IMR-90 (cell line): ENCODE data around the gene GPLD1. TPM values are rescaled to one million over a fixed set of nuclear protein-coding genes. Genes with fewer than 3 reads are reported as not detected.

Experiments
- ATAC-seq: fragments of 200-7000 bp; cut with Tn5 transposase; 2 replicates; pipeline ENCODE4 v1.9.1; 2020; ENCODE audit warnings: low read depth, mild to moderate bottlenecking, moderate library complexity
- BruUV-seq: library from RNA; stranded (reverse); fragments of 400-500 nt; replicated peaks from 2 replicates; lab custom pipeline; 2021; lab: Mats Ljungman, UMichigan
- CTCF ChIA-PET: fragments of 300-600 bp; formaldehyde crosslinking; extraction: SDS; loops from one replicate; lab custom pipeline; 2021; ENCODE audit warnings: antibody characterized with exemption; lab: Yijun Ruan, JAX
- POLR2A ChIA-PET: fragments of 300-600 bp; sonication (Branson Sonifier 250); formaldehyde crosslinking; loops from one replicate; lab custom pipeline; 2022; ENCODE audit warnings: antibody characterized with exemption; ENCODE audit not compliant: unreplicated experiment; lab: Charles Lee
- DNase-seq: peaks from one replicate; pipeline ENCODE4 v3.0.0; 2013
- H2AFZ ChIP-seq: replicated peaks from 2 replicates; pipeline ENCODE3; 2013; ENCODE audit warnings: low read length, mild to moderate bottlenecking; ENCODE audit not compliant: poor library complexity
- H2AK5ac ChIP-seq: 2 replicates; pipeline ENCODE4 v1.6.1; 2013; ENCODE audit warnings: low read depth, low read length, inconsistent platforms
- H2AK9ac ChIP-seq: replicated peaks from 2 replicates; pipeline ENCODE3; 2013; ENCODE audit warnings: mild to moderate bottlenecking, low read depth, low read length, moderate library complexity; ENCODE audit not compliant: poor library complexity
- H2BK120ac ChIP-seq: 2 replicates; pipeline ENCODE4 v1.6.1; 2013; ENCODE audit warnings: low read depth, low read length, inconsistent platforms
- H2BK15ac ChIP-seq: 3 replicates; pipeline ENCODE4 v1.6.1; 2013; ENCODE audit warnings: low read depth, low read length, inconsistent platforms
- H2BK20ac ChIP-seq: 2 replicates; pipeline ENCODE4 v1.6.1; 2013; ENCODE audit warnings: low read depth, mild to moderate bottlenecking, inconsistent platforms, low read length, moderate library complexity
- H2BK5ac ChIP-seq: 2 replicates; pipeline ENCODE4 v1.6.1; 2013; ENCODE audit warnings: mild to moderate bottlenecking, low read depth, low read length, inconsistent platforms; ENCODE audit not compliant: poor library complexity, severe bottlenecking
- H3K14ac ChIP-seq: replicated peaks from 2 replicates; pipeline ENCODE4 v1.6.1; 2013; ENCODE audit warnings: low read depth, low read length, inconsistent platforms
- H3K18ac ChIP-seq: 2 replicates; pipeline ENCODE4 v1.6.1; 2013; ENCODE audit warnings: low read depth, low read length, control low read depth
- H3K23ac ChIP-seq: 2 replicates; pipeline ENCODE4 v1.6.1; 2013; ENCODE audit warnings: low read depth, low read length, inconsistent platforms
- H3K27ac ChIP-seq: 2 replicates; pipeline ENCODE4 v1.5.1; 2013; ENCODE audit warnings: mild to moderate bottlenecking, control low read depth, low read length; ENCODE audit not compliant: insufficient read depth
- H3K27me3 ChIP-seq: 2 replicates; pipeline ENCODE4 v1.6.1; 2013; ENCODE audit warnings: low read length; ENCODE audit not compliant: control insufficient read depth, insufficient read depth
- H3K36me3 ChIP-seq: 2 replicates; pipeline ENCODE4 v1.6.1; 2013; ENCODE audit warnings: low read length, mixed read lengths; ENCODE audit not compliant: control insufficient read depth, insufficient read depth
- H3K4ac ChIP-seq: 2 replicates; pipeline ENCODE4 v1.6.1; 2013; ENCODE audit warnings: low read depth, low read length, inconsistent platforms
- H3K4me1 ChIP-seq: 2 replicates; pipeline ENCODE4 v1.6.1; 2013; ENCODE audit warnings: low read length, mixed read lengths; ENCODE audit not compliant: control insufficient read depth, insufficient read depth
- H3K4me2 ChIP-seq: 2 replicates; pipeline ENCODE4 v1.6.1; 2013; ENCODE audit warnings: low read depth, mild to moderate bottlenecking, control low read depth, low read length, moderate library complexity
- H3K4me3 ChIP-seq: 2 replicates; pipeline ENCODE4 v1.5.1; 2013; ENCODE audit warnings: low read depth, mild to moderate bottlenecking, control low read depth, low read length, moderate library complexity; ENCODE audit not compliant: insufficient read depth
- H3K56ac ChIP-seq: 2 replicates; pipeline ENCODE4 v1.6.1; 2013; ENCODE audit warnings: low read length, inconsistent platforms; ENCODE audit not compliant: insufficient read depth; ENCODE audit errors: extremely low read depth
- H3K79me1 ChIP-seq, 2 experiments: 2 replicates each; pipeline ENCODE4 v1.6.1; 2013; ENCODE audit warnings: low read length in 2 of 2, inconsistent platforms in 1 of 2, low read depth in 1 of 2
- H3K9ac ChIP-seq: 2 replicates; pipeline ENCODE4 v1.6.1; 2013; ENCODE audit warnings: low read depth, low read length, control low read depth
- H3K9me1 ChIP-seq: 2 replicates; pipeline ENCODE4 v1.6.1; 2013; ENCODE audit warnings: low read length, inconsistent platforms; ENCODE audit not compliant: insufficient read depth
- H3K9me3 ChIP-seq: 2 replicates; pipeline ENCODE4 v1.6.1; 2013; ENCODE audit warnings: low read length; ENCODE audit not compliant: control insufficient read depth, insufficient read depth
- H4K20me1 ChIP-seq: 2 replicates; pipeline ENCODE4 v1.6.1; 2013; ENCODE audit warnings: low read length, inconsistent platforms; ENCODE audit not compliant: insufficient read depth
- H4K5ac ChIP-seq: 2 replicates; pipeline ENCODE4 v1.6.1; 2013; ENCODE audit warnings: mild to moderate bottlenecking, low read depth, low read length, control low read depth
- H4K8ac ChIP-seq, 2 experiments: 2 replicates each; pipeline ENCODE4 v1.6.1; 2013; ENCODE audit warnings: low read depth in 2 of 2, low read length in 2 of 2, control low read depth in 1 of 2, inconsistent platforms in 1 of 2
- H4K91ac ChIP-seq: 2 replicates; pipeline ENCODE4 v1.6.1; 2013; ENCODE audit warnings: low read depth, low read length, inconsistent platforms; ENCODE audit not compliant: insufficient read depth
- CEBPB ChIP-seq: IDR thresholded peaks from 2 replicates; pipeline ENCODE4 v1.6.1; 2012; ENCODE audit warnings: low read depth, low read length, improper control_type of control experiment
- ELK1 ChIP-seq: fragments of 150-350 bp; IDR thresholded peaks from 2 replicates; pipeline ENCODE4 v1.6.1; 2016; ENCODE audit warnings: low read depth, mild to moderate bottlenecking, low read length, moderate library complexity, borderline replicate concordance
- FOS ChIP-seq: fragments of 150-350 bp; IDR thresholded peaks from 2 replicates; pipeline ENCODE4 v1.6.1; 2016; ENCODE audit warnings: low read depth, low read length
- MAFK ChIP-seq: IDR thresholded peaks from 2 replicates; pipeline ENCODE4 v1.6.1; 2012; ENCODE audit warnings: low read depth, low read length, improper control_type of control experiment
- MAZ ChIP-seq: IDR thresholded peaks from 2 replicates; pipeline ENCODE4 v1.6.1; 2012; ENCODE audit warnings: low read depth, mild to moderate bottlenecking, low read length, improper control_type of control experiment, moderate library complexity, borderline replicate concordance
- POLR2A ChIP-seq: IDR thresholded peaks from 2 replicates; pipeline ENCODE4 v1.6.1; 2012; ENCODE audit warnings: mild to moderate bottlenecking, low read depth, low read length
- RCOR1 ChIP-seq: IDR thresholded peaks from 2 replicates; pipeline ENCODE4 v1.6.1; 2012; ENCODE audit warnings: mild to moderate bottlenecking, low read length, improper control_type of control experiment; ENCODE audit not compliant: insufficient replicate concordance
- SMC3 ChIP-seq: fragments of 150-350 bp; IDR thresholded peaks from 2 replicates; pipeline ENCODE4 v1.6.1; 2016; ENCODE audit warnings: low read depth, mild to moderate bottlenecking, antibody characterized with exemption, low read length, moderate library complexity
- WGBS, 2 experiments: methylation state at CpG; one replicate each; pipeline versions ENCODE4 v1.1.5 to v1.1.7; 2013; ENCODE audit warnings: missing lambda C conversion rate in 2 of 2; ENCODE audit not compliant: insufficient read length in 1 of 2; ENCODE audit errors: extremely low coverage in 2 of 2; 5-methylcytosine and 5-hydroxymethylcytosine counted together
- dilution Hi-C: fragments of 300-500 bp; cut with HindIII; formaldehyde crosslinking; loops from one replicate; pipeline ENCODE4 v1.14.3; 2018; ENCODE audit warnings: low sequenced_read_pairs; ENCODE audit not compliant: unreplicated experiment
- in situ Hi-C: fragments of 300-500 bp; cut with MboI; formaldehyde crosslinking; loops from 3 replicates; pipeline ENCODE4 v1.14.3; 2019; ENCODE audit warnings: low sequenced_read_pairs, inconsistent platforms, mixed read lengths
- intact Hi-C: fragments of 100-400 bp; cut with micrococcal nuclease; formaldehyde crosslinking; loops from 2 replicates; pipeline ENCODE4 v1.10.0; 2022
- polyA plus RNA-seq, 3 experiments: library from polyadenylated mRNA; depleted of rRNA; stranded (reverse); fragments of >200 nt; gene quantifications; 2 replicates each; pipeline ENCODE4 v1.2.3, GENCODE V29; 2012; ENCODE audit warnings: low replicate concordance in 1 of 3
- total RNA-seq: library from RNA; depleted of rRNA; stranded (reverse); fragments of >200 nt; gene quantifications from 2 replicates; pipeline ENCODE4 v1.2.3, GENCODE V29; 2012

The GPLD1 gene
- total and polyA plus RNA-seq, 2 of the 4 experiments (the other 2 are of a cell fraction): 0.05 to 0.18 TPM

DNA sequence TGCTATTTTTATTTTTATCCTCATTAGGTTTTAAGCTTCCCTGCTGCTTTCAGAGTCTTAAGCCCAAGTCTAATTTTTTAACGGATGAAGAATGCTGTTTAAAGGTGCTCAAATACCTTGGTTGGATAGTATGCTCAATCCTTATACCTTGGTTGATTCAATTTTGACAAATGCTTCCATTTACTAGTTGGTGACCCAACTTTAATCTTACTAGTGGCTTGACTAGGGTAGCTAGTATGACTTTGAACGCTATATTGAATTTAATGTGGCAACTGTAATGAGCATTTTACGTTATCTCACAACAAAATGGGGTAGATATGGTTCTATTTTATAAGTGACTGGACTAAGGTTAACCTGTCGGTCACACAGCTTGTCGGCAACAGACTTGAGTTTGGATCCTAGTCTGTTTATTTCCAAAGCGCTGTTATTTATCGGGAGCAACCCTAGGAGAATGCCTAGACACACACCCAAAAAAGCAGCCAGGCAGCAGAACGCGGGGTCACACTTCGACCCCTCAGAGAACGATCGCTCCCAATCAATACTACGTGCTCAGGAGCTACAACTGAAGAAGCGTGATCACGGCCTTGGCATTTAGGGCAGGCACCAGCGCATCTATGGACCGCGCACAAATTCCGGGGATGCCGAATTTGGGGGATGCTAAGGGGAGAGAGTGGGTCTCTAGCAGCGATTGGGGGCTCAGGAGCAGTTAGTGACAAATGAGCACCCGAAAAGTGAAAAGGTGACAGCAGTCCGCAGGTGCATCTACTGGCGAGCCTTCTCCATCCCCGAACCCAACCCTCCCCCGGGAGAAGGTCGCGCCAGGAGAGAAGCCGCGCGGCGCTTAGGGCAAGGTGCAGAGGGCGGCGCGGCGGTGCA, 4.8 kb upstream of the GPLD1 start:
- Histone ChIP-seq H4K20me1 (no peaks in the 10 kb centered on the region), H3K4me2 (peak overlapping the region; percentile 79), H2BK120ac (no peak overlapping the region), H3K9me1 (no peaks in the 10 kb centered on the region), H3K36me3 (no peaks in the 10 kb centered on the region), H3K27ac (no peak overlapping the region), H3K9me3 (no peaks in the 10 kb centered on the region), H2AK9ac (no peak overlapping the region), H4K8ac (no peak overlapping the region), H3K9ac (no peak overlapping the region), H3K56ac (no peak overlapping the region), H2BK20ac (no peak overlapping the region), H2BK15ac (no peak overlapping the region), H2BK5ac (no peak overlapping the region), H3K14ac (no peak overlapping the region), H2AK5ac (no peak overlapping the region), H4K91ac (no peak overlapping the region), H3K4me3 (peak overlapping the region; percentile 81), H3K27me3 (peaks cover 12% of the 10 kb centered on the region), H2AFZ (peak overlapping the region; percentile 95), H3K4ac (no peak overlapping the region), H4K5ac (no peak overlapping the region), H3K23ac (no peak overlapping the region), H3K4me1 (peaks cover 5% of the 10 kb centered on the region), H3K79me1 (no peaks in the 10 kb centered on the region), H3K18ac (no peak overlapping the region)
- WGBS, 2 experiments: 4% methylated on average over 13 of the region's 36 CpGs; no CpG with 5 or more reads in 1 of the 2 experiments
- ATAC-seq (no peak), DNase-seq (no peak)
- intact Hi-C loops (no loop called here), dilution Hi-C loops (no loop called here), in situ Hi-C loops (no loop called here)
- POLR2A ChIA-PET: no interaction called here
- TF ChIP-seq POLR2A (no peak), ELK1 (no peak), MAFK (no peak), MAZ (no peak), RCOR1 (no peak), CEBPB (no peak), SMC3 (no peak), FOS (no peak)
- no TSS peak for BruUV-seq
- CTCF ChIA-PET: interaction anchor here (0.8 kb wide), 1 partner anchor 8 kb away, joined by 3 read pairs; no protein-coding TSS in a partner anchor
